ENCODE results near the gene ARHGAP24.

DNA sequence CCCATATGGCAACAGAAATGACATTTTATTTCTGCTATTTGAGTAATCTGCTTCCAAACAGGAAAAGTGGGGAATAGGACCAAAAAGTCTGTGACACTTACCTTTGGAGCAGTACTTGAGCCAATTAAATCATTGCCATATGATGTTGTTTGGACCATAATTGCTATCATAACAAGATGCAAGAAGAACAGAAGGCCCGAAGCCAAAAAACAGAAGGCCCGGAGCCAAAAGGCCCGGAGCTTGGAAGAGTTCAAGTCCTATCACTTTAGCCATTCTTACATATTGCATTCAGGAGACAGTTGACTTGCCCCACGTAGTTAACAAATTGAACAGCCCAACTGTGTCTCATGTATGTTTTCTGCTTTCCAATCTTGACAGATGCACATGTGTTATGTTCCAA, 285.6 kb downstream of the ARHGAP24 start:
- TF ChIP-seq, protein P1, sequence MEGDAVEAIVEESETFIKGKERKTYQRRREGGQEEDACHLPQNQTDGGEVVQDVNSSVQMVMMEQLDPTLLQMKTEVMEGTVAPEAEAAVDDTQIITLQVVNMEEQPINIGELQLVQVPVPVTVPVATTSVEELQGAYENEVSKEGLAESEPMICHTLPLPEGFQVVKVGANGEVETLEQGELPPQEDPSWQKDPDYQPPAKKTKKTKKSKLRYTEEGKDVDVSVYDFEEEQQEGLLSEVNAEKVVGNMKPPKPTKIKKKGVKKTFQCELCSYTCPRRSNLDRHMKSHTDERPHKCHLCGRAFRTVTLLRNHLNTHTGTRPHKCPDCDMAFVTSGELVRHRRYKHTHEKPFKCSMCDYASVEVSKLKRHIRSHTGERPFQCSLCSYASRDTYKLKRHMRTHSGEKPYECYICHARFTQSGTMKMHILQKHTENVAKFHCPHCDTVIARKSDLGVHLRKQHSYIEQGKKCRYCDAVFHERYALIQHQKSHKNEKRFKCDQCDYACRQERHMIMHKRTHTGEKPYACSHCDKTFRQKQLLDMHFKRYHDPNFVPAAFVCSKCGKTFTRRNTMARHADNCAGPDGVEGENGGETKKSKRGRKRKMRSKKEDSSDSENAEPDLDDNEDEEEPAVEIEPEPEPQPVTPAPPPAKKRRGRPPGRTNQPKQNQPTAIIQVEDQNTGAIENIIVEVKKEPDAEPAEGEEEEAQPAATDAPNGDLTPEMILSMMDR (IDR thresholded peaks at IDR 0.05), result no peak
- TF ChIP-seq, protein P2, sequence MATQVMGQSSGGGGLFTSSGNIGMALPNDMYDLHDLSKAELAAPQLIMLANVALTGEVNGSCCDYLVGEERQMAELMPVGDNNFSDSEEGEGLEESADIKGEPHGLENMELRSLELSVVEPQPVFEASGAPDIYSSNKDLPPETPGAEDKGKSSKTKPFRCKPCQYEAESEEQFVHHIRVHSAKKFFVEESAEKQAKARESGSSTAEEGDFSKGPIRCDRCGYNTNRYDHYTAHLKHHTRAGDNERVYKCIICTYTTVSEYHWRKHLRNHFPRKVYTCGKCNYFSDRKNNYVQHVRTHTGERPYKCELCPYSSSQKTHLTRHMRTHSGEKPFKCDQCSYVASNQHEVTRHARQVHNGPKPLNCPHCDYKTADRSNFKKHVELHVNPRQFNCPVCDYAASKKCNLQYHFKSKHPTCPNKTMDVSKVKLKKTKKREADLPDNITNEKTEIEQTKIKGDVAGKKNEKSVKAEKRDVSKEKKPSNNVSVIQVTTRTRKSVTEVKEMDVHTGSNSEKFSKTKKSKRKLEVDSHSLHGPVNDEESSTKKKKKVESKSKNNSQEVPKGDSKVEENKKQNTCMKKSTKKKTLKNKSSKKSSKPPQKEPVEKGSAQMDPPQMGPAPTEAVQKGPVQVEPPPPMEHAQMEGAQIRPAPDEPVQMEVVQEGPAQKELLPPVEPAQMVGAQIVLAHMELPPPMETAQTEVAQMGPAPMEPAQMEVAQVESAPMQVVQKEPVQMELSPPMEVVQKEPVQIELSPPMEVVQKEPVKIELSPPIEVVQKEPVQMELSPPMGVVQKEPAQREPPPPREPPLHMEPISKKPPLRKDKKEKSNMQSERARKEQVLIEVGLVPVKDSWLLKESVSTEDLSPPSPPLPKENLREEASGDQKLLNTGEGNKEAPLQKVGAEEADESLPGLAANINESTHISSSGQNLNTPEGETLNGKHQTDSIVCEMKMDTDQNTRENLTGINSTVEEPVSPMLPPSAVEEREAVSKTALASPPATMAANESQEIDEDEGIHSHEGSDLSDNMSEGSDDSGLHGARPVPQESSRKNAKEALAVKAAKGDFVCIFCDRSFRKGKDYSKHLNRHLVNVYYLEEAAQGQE (IDR thresholded peaks at IDR 0.05; ENCODE audit: insufficient read depth in 1 of 2, low read depth in 2 of 2, low read length in 1 of 2), result no peak
- TF ChIP-seq POLR2AphosphoS5 (IDR thresholded peaks at IDR 0.05; ENCODE audit: low read depth, low read length) (no peak), TCF7L2 (IDR thresholded peaks at IDR 0.05; ENCODE audit: low read depth, low read length) (no peak)
